ENCODE measurements around the gene ZEB2. TPM values are rescaled to one million over a fixed set of nuclear protein-coding genes. Genes with fewer than 3 reads are reported as not detected.

Gene ZEB2
- total and polyA plus RNA-seq, 10 of the 15 experiments (the other 5 are each of a cell fraction or from before 2014, with no cell fraction given), result 0.14 to 3.2 (median 0.84) TPM

- TF ChIP-seq ELK1 (IDR thresholded peaks at IDR 0.05; ENCODE audit: low read depth, low read length), result no peak
These were observed 7.0 kb downstream of the ZEB2 start (continued) for GRCh38 chr2:144512891-144513351.

- no peak overlapping the region for H3K27ac ChIP-seq (ENCODE audit: control insufficient read depth, insufficient read depth)
- ATAC-seq (no peak), FAIRE-seq (no peak), DNase-seq (ENCODE audit: low read depth, low spot score) (no peak)
- intact Hi-C loops (cut with micrococcal nuclease; ENCODE audit: unreplicated experiment) (loop anchor here (10.0 kb wide), 1 partner anchor 348 kb away; no protein-coding TSS in a partner anchor), in situ Hi-C loops (cut with MboI) (no loop called here)
- H3K36me3 ChIP-seq (ENCODE audit: control insufficient read depth in 2 of 2, insufficient read depth in 2 of 2, low read length in 1 of 2), result no peaks in the 10 kb centered on the region
- H3K4me2 ChIP-seq (ENCODE audit: control insufficient read depth, insufficient read depth), result no peak overlapping the region
- ChIA-PET SMC1A (ENCODE audit: uncharacterized antibody, unreplicated experiment) (interaction anchor here (1.2 kb wide), 1 partner anchor 25 kb away, joined by 3 read pairs; no protein-coding TSS in a partner anchor), RAD21 (ENCODE audit: unreplicated experiment) (no interaction called here), POLR2A (no interaction called here), CTCF (no interaction called here)
- H3K4me3 ChIP-seq, result no peak overlapping the region
- H3K27me3 ChIP-seq (replicated peaks in 1 of 2; ENCODE audit: control insufficient read depth in 2 of 2, insufficient read depth in 2 of 2, low read length in 1 of 2), result peaks cover 7 to 48% of the 10 kb centered on the region in 2 experiments
- no peaks in the 10 kb centered on the region for H3K4me1 ChIP-seq (ENCODE audit: control insufficient read depth, insufficient read depth, low read length)
- 0 out of 2 replicates have a peak, but pooled peaks cover 4% of the 10 kb centered on the region for H4K20me1 ChIP-seq (ENCODE audit: control insufficient read depth, insufficient read depth)
- H3K9ac ChIP-seq (ENCODE audit: control insufficient read depth, insufficient read depth, low read length), result no peak overlapping the region
- H2AFZ ChIP-seq (ENCODE audit: control insufficient read depth, low read depth, low read length), result no peak overlapping the region
- 34% methylated on average over 3 of the region's 3 CpGs for WGBS (ENCODE audit: insufficient coverage, insufficient replicate concordance, low lambda C conversion rate, missing lambda C conversion rate)
- H3K79me2 ChIP-seq (ENCODE audit: control insufficient read depth, insufficient read depth, low read length), result no peaks in the 10 kb centered on the region
- no peak for TF ChIP-seq PBX3 (IDR thresholded peaks at IDR 0.05; ENCODE audit: insufficient replicate concordance, low read depth, low read length)
- no peak for TF ChIP-seq SUPT20H (IDR thresholded peaks at IDR 0.05; ENCODE audit: borderline replicate concordance, control insufficient read depth, low read depth, low read length)
- TF ChIP-seq CREB1 (IDR thresholded peaks at IDR 0.05; ENCODE audit: low read depth), result no peak
- no peak for TF ChIP-seq SMAD5 (IDR thresholded peaks at IDR 0.05; ENCODE audit: low read depth)
- no peak for TF ChIP-seq DPF2 (IDR thresholded peaks at IDR 0.05)
- no peak for TF ChIP-seq TCF12 (IDR thresholded peaks at IDR 0.05; ENCODE audit: low read depth, low read length)
- H3K9me3 ChIP-seq (replicated peaks; ENCODE audit: control insufficient read depth, insufficient read depth, low read length), result no peaks in the 10 kb centered on the region
- BruUV-seq (replicated peaks), result no TSS peak
These were observed 7.4 kb downstream of the ZEB2 start for GRCh38 chr2:144512470-144512869.

Measured in GM12878 (cell line).